Upper lobe of left lung (tissue), 6 donors: ENCODE data around the gene DVL2. TPM values are rescaled to one million over a fixed set of nuclear protein-coding genes. Genes with fewer than 3 reads are reported as not detected.
A peak's percentile ranks its signal among the peaks of the same experiment; 100 is the strongest.

Source experiments
- ATAC-seq, 2 donors: fragments of 200-7000 bp; cut with Tn5 transposase; one replicate each; pipeline ENCODE4 v1.9.1; 2022; ENCODE audit warnings: mild to moderate bottlenecking in 2 of 2, moderate library complexity in 2 of 2; ENCODE audit not compliant: low FRiP score in 2 of 2
- DNase-seq, 2 donors: peaks; one replicate each; pipeline ENCODE4 v3.0.0-alpha.2; 2019 to 2020
- H3K27ac ChIP-seq, 4 donors: fragments of 200-600 bp; sonication (generic); one replicate each; pipeline ENCODE4 v1.5.1; 2016 to 2019
- H3K27me3 ChIP-seq, 4 donors: fragments of 200-600 bp; sonication (generic); one replicate each; pipeline ENCODE4 v1.5.1; 2017 to 2019
- H3K36me3 ChIP-seq, 4 donors: fragments of 200-600 bp; sonication (generic); one replicate each; pipeline ENCODE4 v1.5.1; 2016 to 2019
- H3K4me1 ChIP-seq, 4 donors: fragments of 200-600 bp; sonication (generic); one replicate each; pipeline ENCODE4 v1.5.1; 2018 to 2019
- H3K4me3 ChIP-seq, 4 donors: fragments of 200-600 bp; sonication (generic); one replicate each; pipeline ENCODE4 v1.5.1; 2017 to 2019; ENCODE audit warnings: mild to moderate bottlenecking in 2 of 4, moderate library complexity in 1 of 4
- H3K9me3 ChIP-seq, 4 donors: fragments of 200-600 bp; sonication (generic); one replicate each; pipeline ENCODE4 v1.5.1; 2018 to 2019
- EP300 ChIP-seq, 4 donors: sonication (generic); formaldehyde crosslinking; IDR thresholded peaks; one replicate each; pipeline ENCODE4 v1.5.1; 2017; ENCODE audit warnings: antibody characterized with exemption in 4 of 4, control low read depth in 2 of 4
- POLR2A ChIP-seq, 4 donors: fragments of 450-650 bp; IDR thresholded peaks; one replicate each; pipeline ENCODE4 v1.5.1; 2016 to 2017; ENCODE audit warnings: antibody characterized with exemption in 4 of 4, mild to moderate bottlenecking in 2 of 4
- POLR2AphosphoS5 ChIP-seq, 2 donors: sonication (generic); formaldehyde crosslinking; IDR thresholded peaks; one replicate each; pipeline ENCODE4 v1.5.1; 2017; ENCODE audit warnings: antibody characterized with exemption in 2 of 2
- WGBS, 2 donors: methylation state at CpG; one replicate each; pipeline ENCODE4 v1.1.5; 2017 to 2018; 5-methylcytosine and 5-hydroxymethylcytosine counted together
- total RNA-seq, 6 donors: library from RNA; depleted of rRNA in 4 of 6; stranded (reverse); fragments of >200 nt in 4 of 6; gene quantifications; one replicate each; pipeline versions ENCODE4 v1.1.0 to v1.2.1, GENCODE V29; 2016 to 2021
- TF ChIP-seq, protein P1 (sequence below), 6 experiments: fragments of 450-650 bp in 4 of 6; fragments of 200-600 bp in 2 of 6; sonication (generic) in 2 of 6; IDR thresholded peaks; one replicate each; pipeline ENCODE4 v1.5.1; 2016 to 2019; ENCODE audit warnings: antibody characterized with exemption in 6 of 6
- donor health status: DM: no; HTN: no; CAD: no; lungs with moderate emphysema.
- donor health status: DM: no; HTN: yes; CAD: no; lungs with severe emphysema.

Gene DVL2
- total RNA-seq, 6 donors from 2014 or later, result 40.4 to 70.2 (median 42.4) TPM

DNA sequence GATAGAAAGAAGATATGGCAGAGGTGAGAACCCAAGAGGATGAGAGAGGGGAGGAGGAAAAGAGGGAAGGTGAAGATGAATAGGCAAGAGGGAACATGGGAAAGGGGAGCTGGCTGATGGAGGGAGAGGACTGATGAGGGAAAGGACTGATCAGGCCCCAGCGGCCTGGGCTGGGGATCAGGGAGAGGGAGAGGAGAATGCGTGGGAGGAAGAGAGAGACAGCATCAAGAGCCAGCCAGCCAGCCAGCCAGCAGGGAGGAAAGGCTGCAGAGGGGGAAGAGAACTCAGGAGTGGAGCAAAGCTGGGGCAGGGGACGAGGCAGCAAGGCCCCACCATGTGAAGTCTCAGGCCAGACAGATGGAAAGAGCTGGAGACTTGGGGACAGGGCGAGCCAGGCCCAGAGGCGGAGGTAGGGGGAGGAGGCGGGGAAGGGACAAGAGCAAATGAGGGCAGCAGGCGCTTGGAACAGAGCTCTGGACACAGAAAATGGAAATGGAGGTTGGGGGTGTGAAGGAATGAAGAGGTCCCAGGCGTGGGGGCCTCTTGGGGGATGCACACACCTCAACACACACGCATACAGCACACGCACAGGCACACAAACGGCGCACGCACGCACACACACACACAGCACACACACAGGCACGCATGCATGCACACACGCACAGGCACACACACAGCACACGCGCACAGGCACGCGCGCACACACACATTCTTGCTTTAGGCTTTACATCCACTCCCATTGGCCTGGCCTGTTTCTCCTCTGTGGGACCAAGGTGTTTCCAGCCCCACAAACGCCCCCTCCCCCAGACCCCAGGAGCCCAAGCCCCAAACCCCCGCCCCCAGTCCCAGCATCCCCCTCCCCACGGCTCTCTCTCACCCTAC, 27.0 kb downstream of the DVL2 start:
- peaks cover 3 to 15% (median 11%) of the 10 kb centered on the region in 4 donors for H3K36me3 ChIP-seq
- H3K27ac ChIP-seq, result no peak overlapping the region
- TF ChIP-seq POLR2AphosphoS5 (IDR thresholded peaks at IDR 0.05), result no peak
- TF ChIP-seq EP300 (IDR thresholded peaks at IDR 0.05), result no peak
- TF ChIP-seq, protein P1, sequence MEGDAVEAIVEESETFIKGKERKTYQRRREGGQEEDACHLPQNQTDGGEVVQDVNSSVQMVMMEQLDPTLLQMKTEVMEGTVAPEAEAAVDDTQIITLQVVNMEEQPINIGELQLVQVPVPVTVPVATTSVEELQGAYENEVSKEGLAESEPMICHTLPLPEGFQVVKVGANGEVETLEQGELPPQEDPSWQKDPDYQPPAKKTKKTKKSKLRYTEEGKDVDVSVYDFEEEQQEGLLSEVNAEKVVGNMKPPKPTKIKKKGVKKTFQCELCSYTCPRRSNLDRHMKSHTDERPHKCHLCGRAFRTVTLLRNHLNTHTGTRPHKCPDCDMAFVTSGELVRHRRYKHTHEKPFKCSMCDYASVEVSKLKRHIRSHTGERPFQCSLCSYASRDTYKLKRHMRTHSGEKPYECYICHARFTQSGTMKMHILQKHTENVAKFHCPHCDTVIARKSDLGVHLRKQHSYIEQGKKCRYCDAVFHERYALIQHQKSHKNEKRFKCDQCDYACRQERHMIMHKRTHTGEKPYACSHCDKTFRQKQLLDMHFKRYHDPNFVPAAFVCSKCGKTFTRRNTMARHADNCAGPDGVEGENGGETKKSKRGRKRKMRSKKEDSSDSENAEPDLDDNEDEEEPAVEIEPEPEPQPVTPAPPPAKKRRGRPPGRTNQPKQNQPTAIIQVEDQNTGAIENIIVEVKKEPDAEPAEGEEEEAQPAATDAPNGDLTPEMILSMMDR (IDR thresholded peaks at IDR 0.05), result no peak
- no peak for TF ChIP-seq POLR2A (IDR thresholded peaks at IDR 0.05)
- DNase-seq (no peak), ATAC-seq (no peak)
- H3K9me3 ChIP-seq, result no peaks in the 10 kb centered on the region
- H3K27me3 ChIP-seq, result no peaks in the 10 kb centered on the region
- WGBS, 2 donors, result 87 to 89% methylated on average over 23 to 24 of the region's 24 CpGs
- peaks cover 10 to 18% (median 13%) of the 10 kb centered on the region in 4 donors for H3K4me1 ChIP-seq
- H3K4me3 ChIP-seq, result no peak overlapping the region

DNA sequence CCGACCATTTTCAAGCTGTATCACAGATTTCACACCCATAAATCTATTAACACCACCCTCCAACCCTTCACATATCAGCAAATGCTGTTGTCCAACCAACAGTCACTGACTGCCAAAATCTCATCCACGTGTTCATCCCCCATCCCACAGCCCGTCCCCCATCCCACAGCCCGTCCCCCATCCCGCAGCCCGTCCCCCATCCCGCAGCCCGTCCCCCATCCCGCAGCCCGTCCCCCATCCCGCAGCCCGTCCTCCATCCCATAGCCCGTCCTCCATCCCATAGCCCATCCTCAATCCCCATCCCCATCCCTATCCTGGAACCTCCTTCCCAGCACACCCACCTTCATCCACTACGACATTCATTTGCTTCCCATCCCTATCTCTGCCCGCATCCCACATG, 28.8 kb downstream of the DVL2 start:
- H3K27ac ChIP-seq, result peak overlapping the region in 3 of 4 donors; percentile 35 to 67 (median 50)
- H3K9me3 ChIP-seq, result no peaks in the 10 kb centered on the region
- WGBS, 2 donors, result 50 to 69% methylated on average over 14 to 15 of the region's 15 CpGs
- DNase-seq, result no peak
- ATAC-seq, result no peak
- peak overlapping the region in 3 of 4 donors; percentile 45 to 52 (median 50) for H3K4me3 ChIP-seq
- H3K4me1 ChIP-seq, result peaks cover 10 to 18% (median 13%) of the 10 kb centered on the region in 4 donors
- TF ChIP-seq POLR2AphosphoS5 (IDR thresholded peaks at IDR 0.05) (no peak), EP300 (IDR thresholded peaks at IDR 0.05) (no peak), POLR2A (IDR thresholded peaks at IDR 0.05) (no peak)
- TF ChIP-seq, protein P1 (IDR thresholded peaks at IDR 0.05), result no peak
- H3K27me3 ChIP-seq, result no peaks in the 10 kb centered on the region
- H3K36me3 ChIP-seq, result peaks cover 3 to 30% (median 16%) of the 10 kb centered on the region in 4 donors

- TF ChIP-seq, protein P1 (IDR thresholded peaks at IDR 0.05), result no peak
- peak in 1 of 4 donors; percentile 31 for TF ChIP-seq POLR2A (IDR thresholded peaks at IDR 0.05)
- peak in 1 of 2 donors; percentile 48 for TF ChIP-seq POLR2AphosphoS5 (IDR thresholded peaks at IDR 0.05)
- peak; percentile 90 to 93 for ATAC-seq
- Histone ChIP-seq H3K4me1 (peaks cover 10 to 18% (median 13%) of the 10 kb centered on the region in 4 donors), H3K27ac (peak overlapping the region; percentile 2 to 67 (median 42)), H3K9me3 (no peaks in the 10 kb centered on the region), H3K4me3 (peak overlapping the region; percentile 19 to 52 (median 48)), H3K27me3 (no peaks in the 10 kb centered on the region), H3K36me3 (peaks cover 3 to 30% (median 16%) of the 10 kb centered on the region in 4 donors)
- DNase-seq, result peak; percentile 87 to 96
- WGBS, 2 donors, result 0 to 2% methylated on average over 12 to 31 of the region's 34 CpGs
Observed at GRCh38 chr17:7204828-7205461, 29.4 kb downstream of the DVL2 start.

GRCh38 chr17:7204336-7204735, 30.0 kb downstream of the DVL2 start:
- Histone ChIP-seq H3K27me3 (no peaks in the 10 kb centered on the region), H3K4me1 (peaks cover 10 to 18% (median 13%) of the 10 kb centered on the region in 4 donors), H3K27ac (peak overlapping the region in 3 of 4 donors; percentile 35 to 67 (median 50)), H3K36me3 (peaks cover 3 to 34% (median 16%) of the 10 kb centered on the region in 4 donors), H3K4me3 (peak overlapping the region in 3 of 4 donors; percentile 45 to 52 (median 50)), H3K9me3 (no peaks in the 10 kb centered on the region)
- no peak for DNase-seq
- 79 to 84% methylated on average over 15 of the region's 15 CpGs for WGBS, 2 donors
- ATAC-seq, result peak in 1 of 2 donors; percentile 5
- no peak for TF ChIP-seq POLR2A (IDR thresholded peaks at IDR 0.05)
- no peak for TF ChIP-seq POLR2AphosphoS5 (IDR thresholded peaks at IDR 0.05)
- no peak for TF ChIP-seq EP300 (IDR thresholded peaks at IDR 0.05)
- TF ChIP-seq, protein P1 (IDR thresholded peaks at IDR 0.05), result no peak
